ENCODE data around the gene CFAP45. TPM values are rescaled to one million over a fixed set of nuclear protein-coding genes. Genes with fewer than 3 reads are reported as not detected.

The CFAP45 gene
- total RNA-seq, 1 experiment from 2014 or later, result not detected

DNA sequence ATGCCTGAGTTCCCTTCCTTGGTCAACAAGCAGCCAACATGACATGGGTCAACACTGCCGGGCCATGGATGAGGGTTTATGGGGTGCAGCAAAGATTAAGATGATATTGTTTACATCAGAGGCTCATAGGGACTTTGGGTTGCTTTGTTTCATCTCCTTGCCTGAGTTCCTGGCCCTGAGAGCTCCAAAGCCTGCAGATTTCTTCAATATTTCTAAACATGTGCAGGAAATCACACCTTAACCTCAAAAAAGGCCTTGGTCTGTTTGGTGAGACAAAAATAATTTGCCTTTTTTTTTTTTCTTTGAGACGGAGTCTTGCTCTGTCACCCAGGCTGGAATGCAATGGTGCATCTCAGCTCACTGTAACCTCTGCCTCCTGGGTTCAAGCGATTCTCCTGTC is 72.4 kb downstream of the CFAP45 start:
- no peak for DNase-seq (ENCODE audit: low spot score)

DNA sequence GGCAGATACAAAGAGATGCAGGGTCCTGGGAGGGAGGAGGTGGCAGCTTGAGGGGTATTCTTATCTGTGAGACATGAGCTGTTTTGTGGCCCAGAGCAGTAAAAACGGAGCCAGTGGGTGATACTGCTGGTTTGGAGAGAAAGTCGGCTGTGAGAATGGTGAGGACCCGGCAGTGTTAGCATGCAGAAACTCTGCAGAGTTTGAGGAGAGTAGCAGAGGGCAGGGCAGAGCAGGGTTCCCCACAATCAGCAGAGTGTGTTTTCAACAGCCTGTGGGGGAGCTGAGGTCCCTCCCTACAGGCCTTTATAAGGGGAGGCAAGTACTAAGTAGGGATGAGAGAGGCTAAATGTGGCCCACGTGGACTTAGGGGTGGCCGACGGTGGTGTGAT is 72.9 kb downstream of the CFAP45 start:
- no peak for DNase-seq (ENCODE audit: low spot score)

DNA sequence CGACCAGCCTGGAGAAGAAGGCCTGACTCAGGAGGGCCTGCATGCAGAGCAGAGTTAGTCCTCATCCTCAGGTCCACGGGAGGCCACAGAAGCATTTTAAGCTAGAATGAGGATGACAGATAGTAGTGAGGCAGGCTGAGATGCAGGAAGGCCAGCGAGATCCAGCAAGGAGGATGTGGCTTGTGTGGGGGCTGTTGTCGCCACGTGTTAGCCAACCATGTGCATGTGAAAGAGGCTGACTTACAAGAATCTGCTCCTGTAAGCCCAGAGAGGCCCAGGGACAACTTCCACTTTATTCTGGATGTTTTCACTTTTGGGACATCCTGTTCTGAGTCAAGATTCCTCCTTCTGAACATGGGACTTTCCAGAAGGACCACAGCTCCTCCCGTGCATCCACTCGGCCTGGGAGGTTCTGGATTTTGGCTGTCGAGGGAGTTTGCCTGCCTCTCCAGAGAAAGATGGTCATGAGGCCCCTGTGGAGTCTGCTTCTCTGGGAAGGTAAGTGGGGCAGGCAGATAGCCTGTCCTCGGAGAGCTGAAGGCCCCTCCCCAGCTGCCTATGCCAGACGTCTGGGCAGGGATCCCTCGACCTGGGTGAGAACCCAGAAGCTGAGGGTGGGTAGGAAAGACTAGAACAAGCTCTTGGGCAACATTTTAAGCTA is 73.4 kb downstream of the CFAP45 start, which contains the start of gene SLAMF8:
Gene SLAMF8 (plus strand): TSS at position 433 of the 661 bp plus-strand sequence. CDS start 26 bp downstream, at position 459.
- DNase-seq (ENCODE audit: low spot score), result no peak

DNA sequence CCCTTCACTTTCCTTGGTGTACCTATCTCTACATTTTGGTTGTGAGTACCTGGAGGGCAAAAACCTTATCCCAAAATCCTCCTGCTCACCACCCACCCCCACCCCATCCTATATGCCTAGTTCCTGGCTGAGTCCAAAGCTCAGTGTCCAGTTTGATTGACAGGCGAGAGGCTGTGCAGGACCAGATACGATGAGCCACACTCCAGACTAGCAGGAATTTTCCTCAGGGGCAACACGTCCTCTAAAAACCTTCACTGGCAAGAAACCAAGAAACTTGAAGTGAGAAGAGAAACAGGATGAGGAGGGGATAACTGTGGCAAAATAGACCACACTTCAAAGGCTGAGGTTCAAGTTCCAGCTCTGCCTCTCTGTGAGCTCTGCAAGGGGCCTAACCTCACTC is 74.4 kb downstream of the CFAP45 start:
- no peak for DNase-seq (ENCODE audit: low spot score)

DNA sequence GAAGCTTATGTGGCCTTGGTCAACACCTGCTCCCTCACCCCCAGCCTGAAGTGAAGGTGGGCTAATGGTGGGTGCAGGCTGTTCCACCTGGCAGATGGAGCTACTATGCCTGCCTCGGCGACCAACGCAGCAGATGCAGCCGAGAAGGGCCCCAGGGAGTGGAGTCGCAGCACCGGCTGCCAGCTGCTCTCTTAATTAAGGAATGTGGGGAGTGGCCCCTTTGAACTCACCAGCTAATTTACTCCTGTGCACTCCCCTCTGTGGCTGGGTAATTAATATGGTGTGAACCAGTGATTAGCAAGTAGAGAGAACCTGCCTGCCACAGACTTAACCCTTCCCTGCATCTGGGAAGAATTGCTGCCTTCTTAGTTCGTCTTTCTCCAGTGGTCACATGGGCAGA is 76.6 kb downstream of the CFAP45 start:
- no peak for DNase-seq (ENCODE audit: low spot score)

Small RNA genes within 50 kb of the gene (small RNA-seq; reads per million reads assigned to genes)
- gene MIR4259 (not detected), gene RF00570 (not detected)

Other genes with a start within 250 kb of the CFAP45 start
- not detected in 2 replicates for gene CRP, start 185.6 kb downstream of the CFAP45 start, total RNA-seq (2014; rRNA removed; shearing (Covaris generic))
- gene DUSP23, start 119.2 kb downstream of the CFAP45 start, total RNA-seq (2014; rRNA removed; shearing (Covaris generic)), result 97.5 and 108 TPM in 2 replicates
- not detected in 2 replicates for gene FCRL6, start 97.8 kb downstream of the CFAP45 start, total RNA-seq (2014; rRNA removed; shearing (Covaris generic))
- gene SLAMF8, start 73.3 kb downstream of the CFAP45 start, total RNA-seq (2014; rRNA removed; shearing (Covaris generic)), result not detected in 2 replicates
- gene VSIG8, start 37.5 kb downstream of the CFAP45 start, total RNA-seq (2014; rRNA removed; shearing (Covaris generic)), result 0.13 and 0.44 TPM in 2 replicates
- gene TAGLN2, start 25.3 kb upstream of the CFAP45 start, total RNA-seq (2014; rRNA removed; shearing (Covaris generic)), result 778 and 828 TPM in 2 replicates
- 5.9 and 6.5 TPM in 2 replicates for gene IGSF9, start 45.4 kb upstream of the CFAP45 start, total RNA-seq (2014; rRNA removed; shearing (Covaris generic))
- gene SLAMF9, start 54.1 kb upstream of the CFAP45 start, total RNA-seq (2014; rRNA removed; shearing (Covaris generic)), result not detected in 2 replicates
- 3.6 and 4.0 TPM in 2 replicates for gene PIGM, start 131.8 kb upstream of the CFAP45 start, total RNA-seq (2014; rRNA removed; shearing (Covaris generic))
- not detected in 2 replicates for gene KCNJ10, start 170.0 kb upstream of the CFAP45 start, total RNA-seq (2014; rRNA removed; shearing (Covaris generic))
- gene KCNJ9, start 181.4 kb upstream of the CFAP45 start, total RNA-seq (2014; rRNA removed; shearing (Covaris generic)), result not detected in 2 replicates
- gene IGSF8, start 198.5 kb upstream of the CFAP45 start, total RNA-seq (2014; rRNA removed; shearing (Covaris generic)), result 21.9 and 24.7 TPM in 2 replicates
- not detected in 2 replicates for gene ATP1A2, start 215.6 kb upstream of the CFAP45 start, total RNA-seq (2014; rRNA removed; shearing (Covaris generic))